Cardiac fibroblast (primary cell): ENCODE data around the gene ZG16.
"Not testable (repeated sequence)": the region's sequence is repeated elsewhere in the genome, so short reads cannot be mapped to it uniquely, and the experiment has no call there.

Experiments used
- DNase-seq, 2 donors: peaks; one replicate each; pipeline versions ENCODE4 v3.0.0 to v3.0.0-alpha.2; 2010; ENCODE audit warnings: low read depth in 2 of 2
- H3K4me3 ChIP-seq, 2 donors: replicated peaks in 1 of 2; 1 replicate in 1 of 2; 2 replicates in 1 of 2; pipeline ENCODE4 v1.5.1; 2011; ENCODE audit warnings: low read depth in 2 of 2, low read length in 2 of 2, mild to moderate bottlenecking in 2 of 2, moderate library complexity in 1 of 2
- TF ChIP-seq, protein P1 (sequence below): IDR thresholded peaks from one replicate; pipeline ENCODE4 v1.5.1; 2011; ENCODE audit warnings: low read depth, mild to moderate bottlenecking, low read length, inconsistent platforms

The ZG16 gene

DNA sequence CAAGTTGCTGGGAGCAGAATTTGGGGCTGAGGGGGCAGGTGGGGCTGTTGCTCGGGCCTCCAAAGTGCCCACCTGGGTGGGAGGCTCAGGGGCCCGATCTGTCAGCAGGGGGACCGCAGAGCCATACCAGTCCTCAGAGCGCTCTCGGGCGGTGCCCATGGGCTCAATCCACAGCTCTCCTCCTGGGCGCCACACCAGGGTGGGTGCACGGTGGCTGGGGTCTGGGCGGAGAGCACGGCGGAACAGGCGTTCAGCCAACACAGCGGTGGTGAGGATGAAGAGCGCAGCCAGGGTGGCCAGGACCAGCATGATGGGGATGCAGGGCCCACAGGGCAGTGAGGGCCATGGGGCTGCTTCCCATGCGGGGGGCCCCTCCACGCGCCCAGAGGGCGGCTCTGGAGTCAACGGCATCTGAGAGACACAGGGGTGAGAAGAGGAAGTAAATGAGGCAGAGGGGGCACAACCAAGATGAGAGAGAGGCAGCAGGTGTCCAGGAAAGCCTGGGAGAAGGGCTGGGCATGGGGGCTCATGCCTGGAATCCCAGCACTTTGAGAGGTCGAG is 33.4 kb upstream of the ZG16 start:
- no peak overlapping the region for H3K4me3 ChIP-seq
- DNase-seq: no peak
- TF ChIP-seq, protein P1, sequence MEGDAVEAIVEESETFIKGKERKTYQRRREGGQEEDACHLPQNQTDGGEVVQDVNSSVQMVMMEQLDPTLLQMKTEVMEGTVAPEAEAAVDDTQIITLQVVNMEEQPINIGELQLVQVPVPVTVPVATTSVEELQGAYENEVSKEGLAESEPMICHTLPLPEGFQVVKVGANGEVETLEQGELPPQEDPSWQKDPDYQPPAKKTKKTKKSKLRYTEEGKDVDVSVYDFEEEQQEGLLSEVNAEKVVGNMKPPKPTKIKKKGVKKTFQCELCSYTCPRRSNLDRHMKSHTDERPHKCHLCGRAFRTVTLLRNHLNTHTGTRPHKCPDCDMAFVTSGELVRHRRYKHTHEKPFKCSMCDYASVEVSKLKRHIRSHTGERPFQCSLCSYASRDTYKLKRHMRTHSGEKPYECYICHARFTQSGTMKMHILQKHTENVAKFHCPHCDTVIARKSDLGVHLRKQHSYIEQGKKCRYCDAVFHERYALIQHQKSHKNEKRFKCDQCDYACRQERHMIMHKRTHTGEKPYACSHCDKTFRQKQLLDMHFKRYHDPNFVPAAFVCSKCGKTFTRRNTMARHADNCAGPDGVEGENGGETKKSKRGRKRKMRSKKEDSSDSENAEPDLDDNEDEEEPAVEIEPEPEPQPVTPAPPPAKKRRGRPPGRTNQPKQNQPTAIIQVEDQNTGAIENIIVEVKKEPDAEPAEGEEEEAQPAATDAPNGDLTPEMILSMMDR: no peak

DNA sequence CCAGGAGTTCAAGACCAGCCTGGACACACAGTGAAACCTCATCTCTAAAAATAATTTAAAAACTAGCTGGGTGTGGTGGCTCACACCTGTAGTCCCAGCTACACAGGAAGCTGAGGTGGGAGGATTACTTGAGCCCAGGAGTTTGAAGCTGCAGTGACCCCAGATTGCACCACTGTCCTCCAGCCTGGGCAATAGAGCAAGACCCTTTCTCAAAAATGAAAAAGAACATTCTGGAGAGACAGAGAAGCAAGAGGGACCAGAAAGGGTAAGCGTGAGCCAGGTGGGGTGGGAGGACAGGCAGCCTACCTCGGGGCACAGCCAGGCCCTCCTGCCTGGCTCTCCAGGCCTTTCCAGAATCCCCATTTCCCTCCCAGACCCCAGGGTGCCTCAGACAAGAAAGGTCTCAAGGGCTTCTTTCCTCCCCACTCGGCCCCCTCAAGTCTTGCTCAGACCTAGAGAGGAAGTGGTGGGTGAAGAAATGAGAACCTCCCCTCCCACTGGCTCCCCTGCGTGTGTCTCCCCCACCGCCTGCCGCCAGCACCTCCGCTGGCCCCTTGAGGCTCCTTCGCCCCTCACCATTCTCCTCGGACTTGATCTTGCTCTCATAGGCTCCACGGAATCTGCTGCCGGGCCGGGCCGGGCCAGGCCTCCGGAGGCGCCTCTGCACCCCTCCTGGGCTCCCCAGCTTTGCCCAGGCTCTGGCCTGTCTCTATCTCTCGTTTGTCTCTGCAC is 32.8 kb upstream of the ZG16 start:
- no peak overlapping the region for H3K4me3 ChIP-seq
- TF ChIP-seq, protein P1: no peak
- no peak for DNase-seq

DNA sequence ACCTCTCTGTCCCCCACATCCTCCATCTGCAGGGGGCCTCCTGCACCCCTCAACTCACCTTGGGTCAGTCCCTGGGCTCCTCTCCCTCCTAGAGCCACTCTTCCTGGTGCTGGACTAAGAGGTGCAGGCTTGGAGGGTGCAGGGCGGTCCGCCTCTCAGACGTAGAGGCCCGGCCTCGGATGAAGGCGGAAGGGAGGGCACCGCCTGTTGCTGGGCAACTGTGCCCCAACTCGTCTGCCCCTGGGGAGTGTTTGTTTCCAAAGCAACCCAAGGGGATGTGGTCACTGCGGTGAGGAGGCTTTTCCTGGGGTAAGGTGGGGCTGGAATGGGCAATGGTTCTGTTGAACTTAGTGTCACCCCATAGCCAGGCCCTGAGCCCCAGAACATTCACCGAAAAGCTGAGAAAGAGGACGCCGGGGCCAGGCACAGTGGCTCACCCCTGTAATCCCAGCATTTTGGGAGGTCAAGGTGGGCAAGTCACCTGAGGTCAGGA is 32.2 kb upstream of the ZG16 start, which contains the start of gene C16orf54:
C16orf54 (minus strand) TSS at position 138 of the 493 bp plus-strand sequence. CDS start 1,039 bp downstream, outside the sequence.
- no peak within 1 kb of the TSS for H3K4me3 ChIP-seq
- DNase-seq: no peak
- TF ChIP-seq, protein P1: no peak

DNA sequence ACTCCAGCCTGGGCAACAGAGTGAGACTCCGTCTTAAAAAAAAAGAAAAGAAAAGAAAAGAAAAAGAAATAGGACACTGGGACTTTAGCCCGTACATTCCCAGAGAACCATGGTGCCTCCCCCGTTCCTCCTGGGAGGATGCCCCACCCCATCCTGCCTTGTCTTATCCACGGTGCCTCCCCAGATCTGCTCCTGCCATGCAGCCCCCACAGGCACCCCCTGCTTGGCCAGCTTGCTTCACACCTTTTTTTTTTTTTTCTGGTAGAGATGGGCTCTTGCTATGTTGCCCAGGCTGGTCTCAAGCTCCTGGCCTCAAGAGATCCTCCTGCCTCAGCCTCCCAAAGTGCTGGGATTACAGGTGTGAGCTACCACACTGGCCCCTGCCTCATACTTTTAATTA is 31.5 kb upstream of the ZG16 start:
- H3K4me3 ChIP-seq, DNase-seq: not testable (repeated sequence)

DNA sequence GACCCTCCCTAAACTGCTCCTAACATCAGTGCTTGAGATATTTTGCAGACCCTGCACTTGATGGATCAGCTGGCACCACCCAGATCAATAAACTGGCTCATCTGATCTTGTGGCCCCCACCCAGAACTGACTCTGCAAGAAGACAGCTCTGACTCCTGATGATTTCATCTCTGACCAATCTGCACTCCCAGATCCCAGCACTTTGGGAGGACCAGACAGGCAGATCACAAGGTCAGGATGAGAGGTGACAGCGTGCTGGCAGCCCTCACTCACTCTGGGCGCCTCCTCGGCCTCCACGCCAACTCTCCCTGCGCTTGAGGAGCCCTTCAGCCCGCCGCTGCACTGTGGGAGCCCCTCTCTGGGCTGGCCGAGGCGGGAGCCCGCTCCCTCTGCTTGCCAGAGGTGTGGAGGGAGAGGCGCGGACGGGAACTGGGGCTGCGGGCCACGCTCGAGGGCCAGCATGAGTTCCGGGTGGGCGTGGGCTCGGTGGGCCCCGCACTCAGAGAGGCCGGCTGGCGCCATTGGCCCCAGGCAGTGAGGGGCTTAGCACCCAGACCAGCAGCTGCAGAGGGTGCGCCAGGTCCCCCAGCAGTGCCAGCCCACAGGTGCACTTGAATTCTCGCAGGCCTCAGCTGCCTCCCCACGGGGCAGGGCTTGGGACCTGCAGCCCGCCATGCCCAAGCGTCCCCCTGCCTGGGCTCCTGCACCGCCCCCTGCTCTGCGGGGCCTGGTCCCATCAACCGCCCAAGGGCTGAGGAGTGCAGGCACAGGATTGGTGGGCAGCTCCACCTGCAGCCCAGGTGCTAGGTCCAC is 29.9 kb upstream of the ZG16 start:
- TF ChIP-seq, protein P1: no peak
- no peak for DNase-seq

DNA sequence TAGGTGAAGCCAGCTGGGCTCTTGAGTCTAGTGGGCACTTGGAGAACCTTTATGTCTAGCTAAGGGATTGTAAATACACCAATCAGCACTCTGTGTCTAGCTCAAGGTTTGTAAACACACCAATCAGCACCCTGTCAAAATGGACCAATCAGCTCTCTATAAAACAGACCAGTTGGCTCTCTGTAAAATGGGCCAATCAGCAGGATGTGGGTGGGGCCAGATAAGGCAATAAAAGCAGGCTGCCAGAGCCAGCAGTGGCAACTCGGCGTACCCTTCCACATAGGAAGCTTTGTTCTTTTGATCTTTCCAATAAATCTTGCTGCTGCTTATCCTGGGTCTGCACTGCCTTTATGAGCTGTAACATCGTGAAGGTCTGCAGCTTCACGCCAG is 29.3 kb upstream of the ZG16 start:
- not testable (repeated sequence) for DNase-seq

More for the DNA sequence above, 29.9 kb upstream of the ZG16 start:
- H3K4me3 ChIP-seq: no peak overlapping the region

DNA sequence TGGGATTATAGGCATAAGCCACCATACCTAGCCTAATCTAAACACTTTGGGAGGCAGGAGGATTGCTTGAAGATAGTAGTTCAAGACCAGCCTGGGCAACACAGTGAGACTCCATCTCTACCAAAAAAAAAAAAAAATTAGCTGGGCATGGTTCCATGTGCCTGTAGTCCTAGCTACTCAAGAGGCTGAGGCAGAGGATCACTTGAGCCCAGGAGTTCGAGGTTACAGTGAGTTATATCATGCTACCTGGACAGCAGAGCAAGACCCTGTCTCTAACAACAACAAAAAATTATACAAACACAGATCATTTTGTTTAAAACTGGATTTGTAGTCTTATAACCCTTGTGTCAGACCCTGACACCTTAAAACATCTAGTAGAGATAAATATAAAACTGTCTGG is 24.5 kb upstream of the ZG16 start:
- DNase-seq: no peak
- H3K4me3 ChIP-seq: no peak overlapping the region
- TF ChIP-seq, protein P1: no peak

More for the DNA sequence above, 29.3 kb upstream of the ZG16 start:
- not testable (repeated sequence) for H3K4me3 ChIP-seq
